COLO668 (cell line): ENCODE measurements around the gene CCN6.

Experiments
- DNase-seq: peaks from one replicate; lab custom pipeline; 2025; ENCODE audit not compliant: unreplicated experiment; lab: John Stamatoyannopoulos, UW

Gene CCN6

DNA sequence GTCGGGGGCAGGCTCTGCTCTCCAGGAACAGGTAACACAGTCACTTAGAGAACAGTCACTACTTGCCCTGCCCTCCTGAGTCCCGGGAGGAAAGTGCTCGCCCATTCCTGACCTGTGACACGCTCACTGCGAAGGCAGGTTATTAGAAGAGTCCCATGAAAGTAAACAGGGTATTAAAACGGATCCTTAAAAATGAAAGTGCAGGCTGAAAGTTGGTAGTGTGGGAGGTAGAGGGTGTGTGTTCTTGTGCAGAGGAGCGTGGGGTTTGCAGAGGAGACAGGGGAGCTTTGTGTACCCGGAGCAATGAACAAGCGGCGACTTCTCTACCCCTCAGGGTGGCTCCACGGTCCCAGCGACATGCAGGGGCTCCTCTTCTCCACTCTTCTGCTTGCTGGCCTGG is at the start of gene CCN6:
CCN6 (plus strand) TSS at position 104 of the 400 bp plus-strand sequence; CDS start at position 358, 254 bp downstream.
- no peak for DNase-seq

DNA sequence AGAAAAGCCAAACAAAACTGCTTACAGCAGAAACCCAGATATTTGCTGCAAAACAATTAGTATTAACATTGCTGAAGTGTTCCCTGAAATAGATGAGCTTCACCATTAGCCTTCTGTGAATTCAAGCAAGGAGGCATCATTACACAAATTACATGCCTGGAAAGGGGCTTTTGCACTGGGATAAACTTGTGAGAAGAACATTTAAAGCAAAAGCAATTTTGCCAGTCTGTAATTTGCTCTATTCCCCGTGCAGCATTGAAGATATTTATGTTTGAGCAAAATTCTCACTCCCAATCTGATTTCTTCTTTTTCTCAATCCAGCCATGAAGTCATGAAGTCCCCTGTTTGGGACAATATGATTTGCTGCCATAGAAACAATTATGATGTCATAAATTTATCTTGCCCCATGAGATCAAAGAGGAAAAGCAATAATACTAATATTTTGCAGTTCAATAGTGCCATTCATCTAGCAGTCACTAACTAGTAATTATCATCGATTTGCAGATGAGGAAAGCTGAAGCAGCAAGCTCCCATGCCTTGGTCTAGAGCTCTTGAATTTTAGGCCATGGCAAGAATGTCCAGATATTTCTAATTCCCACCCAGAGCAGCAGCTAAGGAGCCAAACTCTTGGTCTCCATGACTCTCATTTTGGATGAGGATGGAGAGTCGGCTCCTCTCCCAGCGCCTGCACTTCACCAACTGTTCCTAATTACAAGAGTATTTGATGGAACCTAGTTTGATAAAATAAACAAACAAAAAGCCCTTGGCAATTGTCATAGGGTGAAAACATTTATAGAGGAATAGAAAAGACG is 49.5 kb upstream of the CCN6 start:
- no peak for DNase-seq

DNA sequence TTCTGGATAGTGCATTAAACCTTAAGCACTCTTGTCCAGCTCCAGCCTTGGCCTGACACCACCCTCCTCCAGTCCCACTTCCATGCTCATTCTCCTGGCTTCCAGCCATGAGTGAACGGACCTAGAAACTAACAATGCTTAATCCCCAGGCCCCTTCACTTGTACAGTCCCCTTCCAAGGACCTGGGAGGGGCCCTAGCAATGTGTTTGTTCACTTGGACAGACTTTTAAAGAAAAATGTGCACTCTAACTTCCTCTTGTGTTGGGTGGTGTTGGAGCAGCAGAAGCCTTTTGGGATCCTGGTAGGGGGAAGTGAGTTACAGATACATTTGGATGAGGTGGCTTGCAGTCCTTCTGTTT is 48.9 kb upstream of the CCN6 start:
- no peak for DNase-seq

DNA sequence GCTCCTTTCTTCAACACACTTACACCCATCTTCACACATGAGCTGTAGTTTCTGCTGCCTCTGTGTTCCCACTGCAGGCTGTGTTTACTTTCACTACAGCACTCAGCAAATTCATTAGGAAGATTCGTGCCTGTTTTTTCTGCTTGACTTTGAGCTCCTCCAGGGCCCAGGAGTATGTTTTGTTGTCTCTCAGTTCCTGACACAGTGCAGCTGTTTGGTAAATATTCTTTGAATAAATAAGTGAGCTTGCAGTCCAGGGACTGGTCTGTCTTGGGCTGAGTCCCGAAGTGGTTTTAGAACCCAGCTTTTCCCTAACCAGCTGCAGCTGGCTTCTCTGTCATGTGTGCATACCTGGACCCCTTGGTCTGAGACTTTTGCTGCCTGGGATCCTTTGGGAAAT is 46.6 kb upstream of the CCN6 start:
- DNase-seq = no peak

DNA sequence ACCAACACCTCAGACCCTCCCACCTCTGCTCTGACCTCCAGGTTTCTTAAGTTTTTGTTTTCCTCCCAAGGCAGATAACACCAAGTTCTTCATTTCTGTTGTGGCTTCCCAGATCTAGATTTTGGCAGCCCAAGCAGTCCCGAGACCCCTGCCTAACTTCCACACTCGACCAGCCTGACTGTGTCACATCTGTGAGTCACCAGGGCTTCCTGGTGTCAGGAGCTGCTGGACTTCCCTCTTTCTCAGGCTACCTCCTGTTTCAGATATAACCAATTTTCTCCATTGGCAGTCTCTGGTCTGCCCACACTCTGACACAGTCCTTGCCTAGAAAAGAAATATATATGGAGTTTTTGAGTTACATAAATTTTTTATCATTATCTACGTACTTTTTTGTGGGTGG is 46.1 kb upstream of the CCN6 start:
- DNase-seq = no peak

DNA sequence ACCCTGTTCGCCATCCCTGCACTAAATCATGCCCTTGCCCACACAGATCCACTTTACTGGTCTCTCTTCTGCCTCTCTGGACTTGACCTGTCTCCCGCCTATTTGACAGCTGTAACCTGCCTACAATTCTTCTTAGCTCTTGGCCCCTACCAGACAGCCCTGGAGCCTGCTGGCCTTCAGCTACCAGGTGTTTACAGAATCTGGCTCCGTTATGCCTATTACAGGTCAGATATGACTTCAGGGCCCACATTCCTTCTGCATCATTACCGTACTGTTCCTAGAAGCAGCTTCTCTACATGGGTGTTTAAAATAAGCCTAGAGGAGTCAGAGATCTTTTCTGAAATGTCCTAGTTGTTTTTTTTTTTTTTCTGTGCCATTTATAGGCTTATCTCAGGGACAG is 45.4 kb upstream of the CCN6 start:
- no peak for DNase-seq

DNA sequence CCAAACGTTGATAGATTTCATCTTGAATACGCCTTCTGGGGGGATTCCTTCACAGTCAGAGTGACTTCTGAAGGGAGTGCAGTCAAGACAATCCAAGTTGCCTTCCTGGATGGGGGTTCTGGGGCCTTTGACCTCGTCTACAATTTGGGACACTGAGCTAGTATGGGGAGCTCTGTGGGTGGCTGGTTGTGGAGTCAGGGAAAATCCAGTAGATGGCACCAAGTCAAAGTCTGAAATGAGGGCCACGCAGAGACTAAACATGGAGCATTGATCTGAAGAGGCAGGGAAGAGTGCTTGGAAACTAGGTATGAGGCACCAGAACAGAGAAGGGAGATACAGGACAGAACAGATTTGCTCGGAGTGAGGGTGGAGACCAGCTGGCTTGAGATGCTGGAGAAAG is 43.6 kb upstream of the CCN6 start:
- DNase-seq = no peak

DNA sequence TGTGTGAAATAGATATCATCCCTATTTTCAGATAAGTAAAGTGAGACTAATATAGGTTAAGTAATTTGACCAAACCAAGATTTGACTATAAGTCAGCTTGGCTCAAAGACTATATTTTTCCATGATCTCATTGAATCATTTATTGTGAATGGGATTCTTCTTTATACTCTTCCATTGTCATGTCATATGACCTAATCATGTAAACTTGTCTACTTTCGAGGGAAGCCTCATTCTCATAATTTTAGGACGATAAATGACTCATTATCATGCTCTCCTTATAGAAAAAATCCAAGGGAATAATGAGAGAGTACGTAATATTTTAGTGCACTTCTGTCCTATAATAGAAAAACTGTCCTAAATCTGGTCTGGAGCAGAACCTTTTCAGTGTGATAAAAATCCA is 40.9 kb upstream of the CCN6 start:
- no peak for DNase-seq

DNA sequence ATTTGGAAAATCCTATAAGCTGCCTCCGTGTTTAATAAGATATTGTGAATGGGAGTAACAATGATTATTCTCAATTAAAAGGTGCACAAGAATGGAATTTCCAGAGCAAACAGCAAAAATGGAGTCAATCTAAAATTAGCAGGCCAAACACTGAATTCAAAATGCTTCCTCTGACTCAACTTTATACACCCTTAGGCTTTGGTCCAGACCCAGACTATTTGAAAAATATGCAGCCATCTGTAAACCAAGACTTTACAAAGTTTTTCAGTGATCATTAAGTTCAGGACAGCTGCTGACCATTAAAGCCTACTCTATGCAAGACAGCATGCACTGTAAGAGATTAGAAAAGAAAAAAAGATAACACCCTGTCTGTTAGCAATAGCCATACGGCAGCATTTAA is 39.4 kb upstream of the CCN6 start:
- no peak for DNase-seq

DNA sequence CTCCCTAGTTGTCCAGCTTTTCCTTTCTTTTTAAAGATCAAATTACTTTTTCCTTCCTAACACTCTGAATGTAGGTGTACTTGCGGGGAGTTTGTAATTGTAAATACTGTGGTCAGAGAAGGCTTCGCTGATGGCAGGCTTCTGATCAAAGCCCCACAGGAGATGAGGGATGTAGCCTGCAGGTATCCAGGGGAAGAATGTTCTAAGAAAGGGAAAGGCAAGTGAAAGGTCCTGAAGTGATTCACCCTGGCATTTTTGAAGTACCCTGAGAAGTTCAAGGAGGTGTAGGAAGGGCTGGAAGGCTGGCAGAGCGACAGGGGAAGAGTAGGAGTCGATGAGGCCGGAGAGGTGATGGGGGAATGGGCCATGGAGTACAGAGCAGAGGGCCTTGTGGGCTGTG is 38.2 kb upstream of the CCN6 start:
- no peak for DNase-seq

DNA sequence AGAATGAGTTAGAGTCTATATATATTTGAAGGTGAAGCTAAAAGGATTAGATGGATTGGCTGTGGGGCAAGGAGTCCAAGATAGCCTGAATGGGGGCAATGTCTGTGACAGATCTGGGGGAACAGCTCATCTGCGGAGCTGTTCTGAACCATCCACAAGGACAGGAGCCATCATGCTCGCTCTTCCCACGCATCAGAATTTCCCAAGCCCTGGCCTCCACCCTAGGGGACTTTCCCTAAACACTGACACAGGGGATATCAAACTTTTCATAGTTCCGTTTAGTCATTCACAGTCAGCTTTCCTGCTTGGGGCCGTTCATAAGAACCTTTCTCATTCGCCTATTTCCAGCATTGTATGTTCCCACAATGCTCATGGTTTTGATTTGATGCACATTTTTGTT is 37.6 kb upstream of the CCN6 start:
- no peak for DNase-seq

DNA sequence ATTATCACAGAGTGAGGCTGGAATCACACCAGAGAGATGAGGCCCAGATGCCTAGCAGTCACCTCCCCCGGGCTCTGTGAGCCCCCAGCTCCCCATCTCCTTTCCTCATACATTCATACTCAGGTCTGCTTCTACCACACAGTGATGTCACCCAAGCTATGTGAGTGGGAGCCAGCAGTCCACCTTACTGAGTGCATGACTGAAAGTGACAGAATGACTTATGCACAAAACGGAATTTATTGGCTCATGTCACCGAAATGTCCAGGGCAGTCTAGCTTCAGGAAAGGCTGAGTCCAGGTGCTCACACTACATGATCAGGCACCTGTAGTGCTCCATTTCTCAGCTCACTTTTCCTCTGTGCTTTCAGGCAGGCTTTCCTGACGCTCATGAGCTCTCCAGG is 36.7 kb upstream of the CCN6 start:
- no peak for DNase-seq

DNA sequence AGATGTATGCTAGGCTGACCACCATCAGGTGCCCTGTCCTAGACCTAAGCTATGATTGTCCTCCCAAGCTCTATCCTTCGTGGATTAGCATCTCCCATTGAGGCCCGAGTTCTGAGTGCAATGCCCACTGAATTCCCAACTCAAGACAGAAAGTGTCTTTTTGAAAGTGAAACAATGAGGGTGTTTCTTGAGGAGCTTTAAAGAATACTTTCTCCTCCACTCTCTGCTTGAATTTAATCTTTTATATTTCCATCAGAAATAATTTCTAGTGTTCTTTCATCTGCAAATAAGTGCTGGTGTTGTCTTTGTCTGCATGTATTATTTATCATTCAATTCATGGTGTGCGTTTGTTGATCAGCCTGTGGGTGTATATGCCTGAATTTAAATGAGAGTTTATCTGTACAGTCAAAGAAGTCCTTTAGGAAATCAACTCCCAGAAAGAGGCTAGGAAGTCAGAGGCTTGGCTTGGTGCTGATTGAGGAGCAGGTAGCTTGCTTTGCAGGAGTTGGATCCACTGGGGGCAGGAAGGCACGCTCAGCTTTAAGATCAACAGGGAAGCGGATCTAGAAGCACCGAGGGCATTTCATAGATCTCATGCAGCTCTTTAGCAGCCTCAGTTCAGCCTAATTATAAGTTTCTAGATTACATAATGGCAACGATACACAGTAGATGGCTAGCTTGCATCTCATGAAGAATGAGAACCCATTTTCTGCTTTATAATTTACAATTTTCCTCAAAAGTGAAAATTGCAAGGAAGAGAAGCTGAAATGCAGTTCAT is 36.0 kb upstream of the CCN6 start:
- no peak for DNase-seq

DNA sequence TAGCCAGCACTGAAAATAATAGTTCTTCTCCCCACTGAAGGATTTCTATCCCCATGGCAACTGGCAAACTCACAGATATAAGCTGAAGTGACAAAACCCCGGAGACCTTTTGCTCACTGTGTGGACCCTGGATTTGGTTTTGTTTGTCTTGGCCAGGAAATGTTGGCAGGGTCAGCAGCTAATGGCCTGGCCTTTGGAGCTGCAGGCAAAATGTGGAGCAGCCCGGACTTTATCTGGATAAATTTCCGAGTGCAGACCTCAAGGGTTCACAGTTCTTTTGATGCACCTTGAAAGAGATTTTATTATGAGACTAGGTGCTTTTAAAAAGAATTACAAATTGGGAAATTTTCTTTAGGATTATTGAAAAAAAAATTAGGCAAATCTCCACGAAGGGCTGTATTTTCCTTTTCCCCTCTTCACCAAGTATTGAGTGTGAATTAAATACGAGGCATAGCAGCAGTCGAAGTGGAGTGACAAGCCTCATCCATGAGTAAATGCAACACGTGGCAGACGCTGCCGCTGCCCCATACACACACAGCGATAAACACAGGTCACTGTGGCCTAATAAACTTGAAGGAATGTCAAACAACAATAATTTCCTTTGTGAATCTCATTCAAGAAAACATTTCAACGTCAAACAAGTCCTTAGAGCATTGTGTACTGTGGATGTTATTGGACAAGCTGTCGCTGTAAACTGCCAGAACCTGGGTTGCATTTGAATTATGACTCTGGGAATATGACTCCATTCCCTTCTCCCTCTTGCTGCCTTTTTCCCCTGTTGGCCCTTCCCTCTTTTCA is 35.1 kb upstream of the CCN6 start:
- DNase-seq = no peak

DNA sequence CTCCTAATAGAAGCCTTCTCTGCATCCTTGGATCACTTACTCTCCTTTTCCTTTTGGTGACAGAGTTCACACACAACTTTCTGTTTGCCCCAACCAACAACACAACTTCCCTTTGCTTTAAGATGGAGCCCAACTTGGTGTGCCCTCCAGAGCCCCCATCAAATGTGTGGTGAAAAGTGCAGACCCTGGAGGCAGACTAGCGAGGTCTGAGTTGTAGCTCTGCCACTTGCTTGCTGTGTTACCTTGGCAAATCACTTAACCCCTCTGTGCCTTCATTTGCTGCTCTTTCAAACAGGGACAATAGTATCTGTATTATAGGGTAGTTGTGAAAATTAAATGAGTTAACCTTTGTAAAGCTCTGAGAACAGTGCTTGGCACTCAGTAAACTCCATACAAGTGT is 34.3 kb upstream of the CCN6 start:
- DNase-seq = no peak

DNA sequence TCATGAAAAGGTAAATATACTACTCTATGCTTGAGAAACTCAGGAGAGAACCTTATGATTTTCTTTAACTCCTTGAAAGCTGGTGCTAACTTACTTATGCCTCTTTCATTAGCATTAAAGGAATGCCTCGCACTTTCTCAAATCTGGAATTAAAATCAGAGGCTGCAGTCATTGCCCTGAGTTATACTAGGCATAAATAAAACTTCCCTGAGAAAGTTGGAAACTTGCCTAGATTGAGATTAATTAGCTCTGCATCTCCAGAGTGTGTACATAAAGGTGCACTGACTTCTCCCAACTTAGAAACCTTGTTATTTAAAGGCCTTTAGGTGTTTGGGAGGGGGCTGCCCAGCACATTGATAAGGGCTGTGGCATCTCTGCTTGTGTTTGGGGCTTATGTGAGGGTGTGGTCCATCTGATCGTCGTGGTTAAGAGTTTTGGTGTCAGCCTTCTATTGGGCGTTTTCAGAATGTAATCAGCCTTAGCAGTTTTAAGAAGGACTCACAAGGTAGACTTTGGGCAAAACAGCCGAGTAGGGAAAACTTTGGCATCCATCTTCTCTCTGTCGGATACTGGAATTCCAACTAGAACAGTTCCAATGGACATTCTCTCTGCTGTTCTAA is 32.1 kb upstream of the CCN6 start:
- no peak for DNase-seq

DNA sequence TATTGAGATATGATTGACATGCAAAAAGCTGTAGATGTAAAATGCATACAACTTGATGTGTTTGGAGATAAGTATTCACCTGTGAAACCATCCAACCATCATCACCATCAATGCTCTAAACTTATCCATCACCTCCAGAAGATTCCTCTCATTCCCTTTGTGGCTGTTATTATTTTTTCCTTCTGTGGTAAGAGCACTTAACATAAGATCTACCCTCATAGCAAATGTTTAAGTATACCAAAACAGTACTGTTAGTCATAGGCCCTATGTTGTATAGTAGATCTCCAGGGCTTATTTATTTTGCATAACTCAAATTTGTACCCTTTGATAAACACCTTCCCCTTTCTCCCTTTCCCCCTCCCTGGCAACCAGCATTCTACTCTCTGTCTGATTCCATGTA is 31.2 kb upstream of the CCN6 start:
- no peak for DNase-seq

DNA sequence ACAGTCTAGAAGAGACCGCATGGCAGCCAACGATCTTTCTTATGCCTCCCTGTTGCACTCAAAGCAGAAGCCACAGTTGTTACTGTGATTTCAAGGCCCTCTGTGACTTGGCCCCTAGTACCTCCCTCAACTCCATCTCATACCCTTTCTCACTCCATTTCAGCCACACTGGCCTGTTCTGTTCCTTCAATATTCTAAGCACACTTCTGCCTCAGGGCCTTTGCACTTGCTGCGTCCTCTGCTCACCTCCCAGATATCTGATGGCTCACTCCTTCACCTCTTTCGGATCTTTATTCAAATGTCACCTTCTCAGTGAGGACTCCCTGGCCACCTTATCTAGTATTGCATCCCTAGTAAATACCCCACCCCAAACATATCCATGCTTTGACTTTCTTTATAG is 29.4 kb upstream of the CCN6 start:
- no peak for DNase-seq

DNA sequence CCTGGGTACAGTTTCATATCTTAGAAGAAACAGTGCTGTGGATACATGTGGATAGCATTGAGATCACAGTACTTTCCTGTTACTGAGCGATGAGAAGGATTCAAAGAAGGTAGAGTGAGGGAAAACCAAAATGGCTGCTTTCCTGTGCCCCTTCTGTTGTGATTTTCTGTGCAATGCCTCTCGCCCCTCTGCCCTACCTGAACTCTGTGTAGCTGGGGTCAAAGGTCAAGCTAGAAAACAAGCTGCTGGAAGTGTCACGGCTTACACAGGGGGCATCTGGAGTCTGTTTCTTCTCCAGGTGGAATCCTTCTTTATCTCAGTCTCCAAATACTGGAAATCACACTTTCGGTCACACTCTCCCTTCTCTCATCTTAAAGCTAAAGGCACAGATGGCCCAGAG is 27.0 kb upstream of the CCN6 start:
- DNase-seq = no peak

DNA sequence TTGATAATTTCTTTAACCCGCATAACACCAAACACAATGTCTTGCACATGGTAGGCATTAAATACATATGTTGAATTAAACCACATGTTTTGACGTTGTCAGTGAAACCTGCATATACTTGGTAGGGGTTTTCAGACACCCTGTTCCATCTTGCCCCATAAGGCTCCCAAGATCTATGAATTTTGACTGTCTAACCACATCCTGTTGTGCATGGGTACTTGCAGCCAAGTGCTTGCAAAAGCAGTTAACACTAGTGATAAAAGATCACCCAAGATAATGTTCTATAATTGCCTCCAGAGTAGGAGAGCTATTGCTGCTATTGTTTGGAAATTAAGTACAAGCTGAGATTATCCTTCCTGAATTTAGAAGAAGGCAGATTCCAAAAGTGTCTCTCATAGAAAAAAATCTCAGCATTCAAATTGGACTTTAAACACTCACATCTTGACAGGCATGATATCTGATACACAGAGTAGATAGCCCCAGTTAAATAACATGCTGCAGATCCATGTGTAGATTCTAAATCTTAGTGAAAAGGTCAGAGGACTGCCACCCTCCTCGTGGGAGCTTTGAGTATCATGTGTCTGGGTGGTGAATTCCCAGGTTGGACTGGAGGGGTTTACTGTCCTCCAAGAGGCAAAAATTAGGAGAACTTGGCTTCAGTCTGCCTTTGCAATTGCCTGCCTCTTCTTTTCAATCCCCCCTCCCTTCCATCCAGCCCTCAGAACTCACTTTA is 25.8 kb upstream of the CCN6 start:
- DNase-seq = no peak
